Measurements from ENCODE around the gene CBL.
A peak's percentile ranks its signal among the peaks of the same experiment; 100 is the strongest.

CBL gene

DNA sequence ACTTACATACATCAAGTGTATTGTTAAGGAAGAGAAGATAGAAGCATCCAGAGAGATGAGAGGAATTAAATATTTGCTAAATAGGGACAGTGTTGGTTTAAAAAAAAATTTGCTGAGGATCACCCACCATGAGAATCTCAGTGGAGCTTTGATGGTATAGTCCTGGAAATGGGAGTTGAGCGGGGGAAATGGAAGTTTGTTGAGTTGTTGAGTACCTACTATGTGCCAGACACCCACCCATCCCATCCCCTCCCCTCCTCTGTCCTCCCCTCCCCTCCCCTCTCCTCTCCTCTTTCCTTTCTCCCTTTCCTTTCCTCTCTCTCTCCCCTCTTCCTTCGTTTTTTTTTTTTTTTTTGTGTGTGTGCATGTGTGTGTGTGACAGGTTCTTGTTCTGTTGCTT, 145.1 kb downstream of the CBL start:
- no peak for DNase-seq

- no peak for DNase-seq
These were observed 146.7 kb downstream of the CBL start for GRCh38 chr11:119352857-119353260.

DNA sequence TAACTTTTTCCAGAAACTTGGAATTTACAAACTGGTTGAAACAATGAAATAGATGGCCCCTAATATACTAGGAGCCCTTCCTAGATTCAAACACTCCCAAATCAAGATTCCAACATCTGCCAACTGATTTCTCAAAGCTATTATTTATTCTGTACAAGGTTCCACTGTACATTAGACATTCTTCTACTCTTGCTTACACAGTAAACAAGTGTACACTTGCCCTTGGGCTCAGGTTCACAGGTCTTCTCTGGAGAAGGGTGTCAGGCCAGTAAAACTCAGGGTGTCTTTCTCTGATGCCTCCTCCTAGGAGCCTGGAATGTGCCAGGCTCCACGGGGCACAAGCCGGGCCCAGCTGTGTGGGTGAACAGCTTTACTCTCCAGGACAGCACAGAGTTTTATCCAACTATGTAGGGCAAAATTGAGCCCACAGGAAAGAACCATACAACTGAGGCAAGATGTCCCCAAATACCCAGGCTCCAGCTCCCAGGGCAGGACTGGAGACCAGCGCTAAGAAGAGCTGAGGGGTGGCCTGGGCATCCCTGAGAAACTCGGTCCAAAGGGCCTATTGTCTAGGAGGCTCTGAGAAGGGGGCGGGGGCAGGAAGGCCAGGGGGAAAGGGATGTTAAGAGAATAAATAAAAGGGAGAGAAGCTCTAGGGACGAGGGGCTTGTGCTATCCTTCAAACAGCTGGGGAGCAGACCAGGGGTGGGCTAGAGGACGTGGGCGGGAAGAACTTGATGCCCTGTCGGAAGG, 149.1 kb downstream of the CBL start:
- no peak for DNase-seq

DNA sequence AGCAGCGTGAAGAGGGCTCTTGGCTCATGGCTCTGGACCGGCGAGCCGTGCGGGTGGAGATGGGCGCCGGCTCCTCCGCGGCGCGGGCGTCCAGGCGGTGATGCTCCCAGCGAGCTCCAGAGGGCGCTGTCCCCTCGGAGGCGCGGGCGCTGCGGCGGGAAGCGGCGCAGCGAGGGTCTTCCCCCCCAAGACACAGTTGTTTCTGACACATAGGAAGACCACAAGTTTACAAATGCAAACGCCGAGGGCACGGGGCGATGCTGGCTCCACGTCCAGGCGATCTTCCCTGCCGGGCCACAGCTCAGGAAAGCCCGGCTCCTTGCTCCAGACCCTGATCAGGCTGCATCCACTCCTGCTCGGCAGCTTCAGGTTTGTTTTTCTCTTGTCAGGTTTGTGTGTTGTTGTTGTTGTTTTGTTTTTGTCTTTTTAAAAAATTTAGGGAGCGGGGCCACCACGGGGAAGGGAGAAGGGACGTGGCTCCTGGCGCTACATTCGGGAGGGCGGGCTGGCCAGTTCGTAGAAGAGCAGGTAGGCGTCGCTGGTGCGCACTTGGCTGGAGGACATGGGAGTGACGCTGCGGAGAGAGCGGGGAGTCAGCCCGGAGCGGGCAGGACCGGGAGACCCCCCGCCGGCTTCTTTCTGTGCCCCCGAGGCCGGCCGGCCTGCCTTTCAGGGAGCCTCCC, 150.4 kb downstream of the CBL start:
- DNase-seq, result peak; percentile 82

- DNase-seq, result no peak
These were observed 150.9 kb downstream of the CBL start for GRCh38 chr11:119357074-119357473.
